ENCODE results near the gene SHROOM4.

DNA sequence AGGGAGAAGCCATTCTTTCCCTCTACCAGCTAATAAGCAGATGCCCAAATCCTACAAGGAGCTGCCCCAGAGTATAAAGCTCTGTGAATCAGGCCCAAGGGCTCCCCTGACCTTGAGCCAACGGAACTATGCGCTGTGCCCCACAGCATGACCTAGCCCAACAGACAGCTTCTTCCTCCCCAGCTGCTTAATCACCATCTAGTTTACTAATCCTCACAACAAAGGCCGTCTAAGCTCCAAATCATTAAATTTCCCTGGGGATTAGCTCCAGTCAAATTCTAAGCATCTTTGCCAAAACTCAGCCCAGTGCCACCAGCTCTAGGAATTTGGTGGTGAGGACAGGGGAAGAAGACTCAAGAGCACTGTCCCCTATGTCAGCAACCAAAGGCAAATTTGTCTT is 113.1 kb downstream of the SHROOM4 start:
- TF ChIP-seq, protein P1, sequence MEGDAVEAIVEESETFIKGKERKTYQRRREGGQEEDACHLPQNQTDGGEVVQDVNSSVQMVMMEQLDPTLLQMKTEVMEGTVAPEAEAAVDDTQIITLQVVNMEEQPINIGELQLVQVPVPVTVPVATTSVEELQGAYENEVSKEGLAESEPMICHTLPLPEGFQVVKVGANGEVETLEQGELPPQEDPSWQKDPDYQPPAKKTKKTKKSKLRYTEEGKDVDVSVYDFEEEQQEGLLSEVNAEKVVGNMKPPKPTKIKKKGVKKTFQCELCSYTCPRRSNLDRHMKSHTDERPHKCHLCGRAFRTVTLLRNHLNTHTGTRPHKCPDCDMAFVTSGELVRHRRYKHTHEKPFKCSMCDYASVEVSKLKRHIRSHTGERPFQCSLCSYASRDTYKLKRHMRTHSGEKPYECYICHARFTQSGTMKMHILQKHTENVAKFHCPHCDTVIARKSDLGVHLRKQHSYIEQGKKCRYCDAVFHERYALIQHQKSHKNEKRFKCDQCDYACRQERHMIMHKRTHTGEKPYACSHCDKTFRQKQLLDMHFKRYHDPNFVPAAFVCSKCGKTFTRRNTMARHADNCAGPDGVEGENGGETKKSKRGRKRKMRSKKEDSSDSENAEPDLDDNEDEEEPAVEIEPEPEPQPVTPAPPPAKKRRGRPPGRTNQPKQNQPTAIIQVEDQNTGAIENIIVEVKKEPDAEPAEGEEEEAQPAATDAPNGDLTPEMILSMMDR (IDR thresholded peaks at IDR 0.05; ENCODE audit: low read length), result no peak
- no peak for TF ChIP-seq EZH2 (optimal IDR thresholded peaks at IDR 0.05; ENCODE audit: low read depth, low read length)

Measured in MM.1S (cell line).